ENCODE data around the gene GABRR3.

GABRR3 gene

DNA sequence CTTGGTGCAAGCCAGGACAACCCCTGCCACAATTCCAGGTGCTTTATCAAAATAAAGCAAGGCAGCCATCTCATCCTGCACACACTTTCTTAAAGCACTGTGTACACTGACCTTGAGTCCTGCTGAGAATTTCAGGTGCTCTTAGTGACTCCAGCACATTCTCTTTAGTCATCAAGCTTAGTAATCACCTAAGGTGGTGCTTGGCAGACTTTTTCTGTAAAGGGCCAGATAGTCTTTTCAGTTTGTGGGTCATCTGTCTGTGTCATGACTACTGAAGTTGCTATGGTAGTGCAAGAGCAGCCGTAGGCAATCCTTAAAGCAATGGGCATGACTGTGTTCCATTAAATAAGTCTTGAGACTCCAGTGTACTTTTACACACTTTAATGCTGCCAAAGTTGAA lies 99.3 kb downstream of the GABRR3 start:
- no peak for DNase-seq (ENCODE audit: low read depth, low spot score)
- TF ChIP-seq, protein P1, sequence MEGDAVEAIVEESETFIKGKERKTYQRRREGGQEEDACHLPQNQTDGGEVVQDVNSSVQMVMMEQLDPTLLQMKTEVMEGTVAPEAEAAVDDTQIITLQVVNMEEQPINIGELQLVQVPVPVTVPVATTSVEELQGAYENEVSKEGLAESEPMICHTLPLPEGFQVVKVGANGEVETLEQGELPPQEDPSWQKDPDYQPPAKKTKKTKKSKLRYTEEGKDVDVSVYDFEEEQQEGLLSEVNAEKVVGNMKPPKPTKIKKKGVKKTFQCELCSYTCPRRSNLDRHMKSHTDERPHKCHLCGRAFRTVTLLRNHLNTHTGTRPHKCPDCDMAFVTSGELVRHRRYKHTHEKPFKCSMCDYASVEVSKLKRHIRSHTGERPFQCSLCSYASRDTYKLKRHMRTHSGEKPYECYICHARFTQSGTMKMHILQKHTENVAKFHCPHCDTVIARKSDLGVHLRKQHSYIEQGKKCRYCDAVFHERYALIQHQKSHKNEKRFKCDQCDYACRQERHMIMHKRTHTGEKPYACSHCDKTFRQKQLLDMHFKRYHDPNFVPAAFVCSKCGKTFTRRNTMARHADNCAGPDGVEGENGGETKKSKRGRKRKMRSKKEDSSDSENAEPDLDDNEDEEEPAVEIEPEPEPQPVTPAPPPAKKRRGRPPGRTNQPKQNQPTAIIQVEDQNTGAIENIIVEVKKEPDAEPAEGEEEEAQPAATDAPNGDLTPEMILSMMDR (IDR thresholded peaks at IDR 0.05; ENCODE audit: low read depth, low read length), result no peak
- in situ Hi-C loops (cut with HindIII; ENCODE audit: low sequenced_read_pairs), result no loop called here
- no peak overlapping the region for H3K4me3 ChIP-seq (ENCODE audit: low read depth, low read length)

All from astrocyte of the spinal cord (primary cell).